Choroid plexus epithelial cell (primary cell): ENCODE measurements around the gene WWOX.

Experiments used
- DNase-seq: peaks from one replicate; pipeline ENCODE4 v3.0.0-alpha.2; 2010; ENCODE audit warnings: low read depth
- H3K4me3 ChIP-seq: 2 replicates; pipeline ENCODE4 v1.5.1; 2011; ENCODE audit warnings: low read depth, mild to moderate bottlenecking, control low read depth, low read length, moderate library complexity
- CTCF ChIP-seq: conservative IDR thresholded peaks from 2 replicates; pipeline ENCODE4 v1.5.1; 2011; ENCODE audit warnings: low read depth, mild to moderate bottlenecking, control low read depth, inconsistent platforms, low read length, moderate library complexity

WWOX gene

GRCh38 chr16:78487471-78487870, 388.0 kb downstream of the WWOX start:
- DNase-seq = no peak
- H3K4me3 ChIP-seq = no peak overlapping the region
- TF ChIP-seq CTCF = no peak

- H3K4me3 ChIP-seq = no peak overlapping the region
- no peak for TF ChIP-seq CTCF
- DNase-seq = no peak
Measured at GRCh38 chr16:78489072-78489471, 389.6 kb downstream of the WWOX start.

- H3K4me3 ChIP-seq = no peak overlapping the region
- no peak for DNase-seq
- no peak for TF ChIP-seq CTCF
Measured at GRCh38 chr16:78489631-78490030, 390.2 kb downstream of the WWOX start.

- no peak for DNase-seq
- TF ChIP-seq CTCF = no peak
- H3K4me3 ChIP-seq = no peak overlapping the region
Measured at GRCh38 chr16:78490431-78490830, 391.0 kb downstream of the WWOX start.

GRCh38 chr16:78490847-78491246, 391.4 kb downstream of the WWOX start:
- no peak overlapping the region for H3K4me3 ChIP-seq
- no peak for DNase-seq
- TF ChIP-seq CTCF = no peak

- DNase-seq = no peak
- no peak overlapping the region for H3K4me3 ChIP-seq
- TF ChIP-seq CTCF = no peak
Measured at GRCh38 chr16:78493573-78493972, 394.1 kb downstream of the WWOX start.

GRCh38 chr16:78494105-78494504, 394.7 kb downstream of the WWOX start:
- no peak overlapping the region for H3K4me3 ChIP-seq
- no peak for TF ChIP-seq CTCF
- no peak for DNase-seq
